Thoracic aorta (tissue), 2 donors: ENCODE results near the gene VPREB1. TPM values are rescaled to one million over a fixed set of nuclear protein-coding genes. Genes with fewer than 3 reads are reported as not detected.
"Not testable (repeated sequence)": the region's sequence is repeated elsewhere in the genome, so short reads cannot be mapped to it uniquely, and the experiment has no call there.

Experiments used
- ATAC-seq: fragments of 150-250 bp; one replicate; pipeline ENCODE4 v1.8.0; 2017; ENCODE audit warnings: low read depth; ENCODE audit not compliant: insufficient number of reproducible peaks, low FRiP score
- DNase-seq: peaks from one replicate; pipeline ENCODE4 v3.0.0-alpha.2; 2020; ENCODE audit warnings: low spot score
- H3K27ac ChIP-seq, 2 donors: fragments of 200-600 bp; sonication (generic); 1 replicate in 1 of 2; 2 replicates in 1 of 2; pipeline ENCODE4 v1.5.1; 2016; ENCODE audit warnings: mild to moderate bottlenecking in 2 of 2, moderate library complexity in 2 of 2
- H3K27me3 ChIP-seq: fragments of 200-600 bp; sonication (generic); replicated peaks from 2 replicates; pipeline ENCODE4 v1.6.0; 2016; ENCODE audit warnings: mild to moderate bottlenecking; ENCODE audit not compliant: insufficient read depth
- H3K36me3 ChIP-seq: fragments of 200-600 bp; sonication (generic); one replicate; pipeline ENCODE4 v1.5.1; 2016
- H3K4me1 ChIP-seq, 2 donors: fragments of 200-600 bp; sonication (generic); 1 replicate in 1 of 2; 2 replicates in 1 of 2; pipeline versions ENCODE4 v1.5.1 to v1.6.0; 2016; ENCODE audit warnings: low read depth in 2 of 2, mild to moderate bottlenecking in 1 of 2; ENCODE audit not compliant: control insufficient read depth in 1 of 2
- H3K4me3 ChIP-seq: fragments of 200-600 bp; sonication (generic); 2 replicates; pipeline ENCODE4 v1.5.1; 2016; ENCODE audit warnings: mild to moderate bottlenecking
- H3K9me3 ChIP-seq: fragments of 200-600 bp; sonication (generic); 2 replicates; pipeline ENCODE4 v1.5.1; 2016
- total RNA-seq, 2 donors: library from RNA; depleted of rRNA; stranded (reverse); fragments of >200 nt; gene quantifications; one replicate each; pipeline versions ENCODE4 v1.1.0 to v1.2.3, GENCODE V29; 2016
- TF ChIP-seq, protein P1 (sequence below): fragments of 200-600 bp; sonication (generic); IDR thresholded peaks from one replicate; pipeline ENCODE4 v1.5.1; 2019; ENCODE audit warnings: antibody characterized with exemption

VPREB1 gene
- total RNA-seq, 2 donors from 2014 or later: not detected

GRCh38 chr22:22214819-22215329 is 29.7 kb upstream of the VPREB1 start:
- TF ChIP-seq, protein P1, sequence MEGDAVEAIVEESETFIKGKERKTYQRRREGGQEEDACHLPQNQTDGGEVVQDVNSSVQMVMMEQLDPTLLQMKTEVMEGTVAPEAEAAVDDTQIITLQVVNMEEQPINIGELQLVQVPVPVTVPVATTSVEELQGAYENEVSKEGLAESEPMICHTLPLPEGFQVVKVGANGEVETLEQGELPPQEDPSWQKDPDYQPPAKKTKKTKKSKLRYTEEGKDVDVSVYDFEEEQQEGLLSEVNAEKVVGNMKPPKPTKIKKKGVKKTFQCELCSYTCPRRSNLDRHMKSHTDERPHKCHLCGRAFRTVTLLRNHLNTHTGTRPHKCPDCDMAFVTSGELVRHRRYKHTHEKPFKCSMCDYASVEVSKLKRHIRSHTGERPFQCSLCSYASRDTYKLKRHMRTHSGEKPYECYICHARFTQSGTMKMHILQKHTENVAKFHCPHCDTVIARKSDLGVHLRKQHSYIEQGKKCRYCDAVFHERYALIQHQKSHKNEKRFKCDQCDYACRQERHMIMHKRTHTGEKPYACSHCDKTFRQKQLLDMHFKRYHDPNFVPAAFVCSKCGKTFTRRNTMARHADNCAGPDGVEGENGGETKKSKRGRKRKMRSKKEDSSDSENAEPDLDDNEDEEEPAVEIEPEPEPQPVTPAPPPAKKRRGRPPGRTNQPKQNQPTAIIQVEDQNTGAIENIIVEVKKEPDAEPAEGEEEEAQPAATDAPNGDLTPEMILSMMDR: no peak
- Histone ChIP-seq H3K9me3 (no peaks in the 10 kb centered on the region), H3K4me3 (no peak overlapping the region), H3K27me3 (no peaks in the 10 kb centered on the region), H3K27ac (no peak overlapping the region), H3K4me1 (no peaks in the 10 kb centered on the region), H3K36me3 (no peaks in the 10 kb centered on the region)
- DNase-seq (no peak), ATAC-seq (no peak)

DNA sequence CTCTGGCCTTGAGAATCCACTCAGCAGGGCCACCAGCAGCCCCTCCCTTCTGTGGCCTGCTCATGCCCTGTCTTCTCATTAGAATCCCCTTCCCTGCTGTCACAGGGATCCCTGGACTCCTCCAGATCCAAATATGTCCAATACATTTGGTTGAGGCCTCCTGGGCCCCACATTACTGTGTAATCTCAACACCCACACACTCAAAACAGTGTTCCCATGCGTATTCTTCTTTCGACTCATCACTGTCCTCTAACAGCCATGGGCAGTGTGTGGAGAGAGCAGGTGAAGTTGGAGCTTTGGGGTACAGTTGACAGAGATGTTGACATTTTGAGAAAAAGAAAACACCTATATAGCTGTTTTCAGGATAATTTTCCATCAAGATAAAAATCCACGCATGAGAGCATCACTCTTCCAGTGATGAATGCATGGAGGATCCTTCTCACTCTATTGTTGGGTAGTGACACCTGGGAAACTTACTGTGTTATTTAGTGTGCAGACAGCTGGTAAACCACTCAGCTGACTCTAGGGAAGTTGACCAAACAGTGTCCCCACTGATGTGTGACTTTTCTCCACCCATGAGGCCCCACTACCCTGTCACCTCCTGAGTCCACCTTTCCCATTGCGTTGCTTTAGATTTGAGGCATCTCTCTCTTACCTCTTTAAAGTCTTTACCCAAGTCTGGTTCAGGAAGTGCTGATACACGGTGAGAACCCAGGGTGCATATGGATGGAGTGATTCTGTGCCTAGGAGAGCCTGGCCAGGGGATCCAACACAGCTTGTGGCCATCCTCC is 28.7 kb upstream of the VPREB1 start:
- H3K4me1 ChIP-seq: no peaks in the 10 kb centered on the region
- ATAC-seq: no peak
- TF ChIP-seq, protein P1: no peak
- H3K9me3 ChIP-seq: no peaks in the 10 kb centered on the region
- DNase-seq: no peak
- no peak overlapping the region for H3K27ac ChIP-seq
- no peaks in the 10 kb centered on the region for H3K36me3 ChIP-seq
- H3K27me3 ChIP-seq: no peaks in the 10 kb centered on the region
- H3K4me3 ChIP-seq: no peak overlapping the region

GRCh38 chr22:22216450-22216959 is 28.1 kb upstream of the VPREB1 start:
- Histone ChIP-seq H3K4me3 (no peak overlapping the region), H3K36me3 (no peaks in the 10 kb centered on the region), H3K4me1 (no peaks in the 10 kb centered on the region), H3K9me3 (no peaks in the 10 kb centered on the region), H3K27ac (no peak overlapping the region), H3K27me3 (no peaks in the 10 kb centered on the region)
- TF ChIP-seq, protein P1: no peak
- ATAC-seq (no peak), DNase-seq (no peak)

DNA sequence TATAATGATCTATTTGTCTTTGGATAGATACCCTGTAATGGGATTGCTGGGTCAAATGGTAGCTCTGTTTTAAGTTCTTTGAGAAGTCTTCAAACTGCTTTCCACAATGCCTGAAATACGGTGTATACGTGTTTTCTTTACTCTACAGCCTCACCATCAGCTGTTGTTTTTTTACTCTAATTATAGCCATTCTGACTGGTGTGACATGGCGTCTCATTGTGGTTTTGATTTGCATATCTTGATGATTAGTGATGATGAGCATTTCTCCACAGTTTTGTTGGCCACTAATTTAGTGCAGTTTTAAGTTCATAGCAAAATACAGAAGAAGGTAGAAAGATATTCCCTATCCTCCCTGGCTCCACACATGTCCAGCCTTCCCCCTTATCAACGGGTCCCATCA is 26.3 kb upstream of the VPREB1 start:
- TF ChIP-seq, protein P1: no peak
- no peak for ATAC-seq
- DNase-seq: no peak

GRCh38 chr22:22219140-22219996 is 25.2 kb upstream of the VPREB1 start:
- TF ChIP-seq, protein P1: no peak
- H3K27me3 ChIP-seq: no peaks in the 10 kb centered on the region

More for the DNA sequence above, 26.3 kb upstream of the VPREB1 start:
- Histone ChIP-seq H3K4me1 (no peaks in the 10 kb centered on the region), H3K4me3 (no peak overlapping the region), H3K36me3 (no peaks in the 10 kb centered on the region), H3K27ac (no peak overlapping the region), H3K9me3 (no peaks in the 10 kb centered on the region), H3K27me3 (no peaks in the 10 kb centered on the region)

DNA sequence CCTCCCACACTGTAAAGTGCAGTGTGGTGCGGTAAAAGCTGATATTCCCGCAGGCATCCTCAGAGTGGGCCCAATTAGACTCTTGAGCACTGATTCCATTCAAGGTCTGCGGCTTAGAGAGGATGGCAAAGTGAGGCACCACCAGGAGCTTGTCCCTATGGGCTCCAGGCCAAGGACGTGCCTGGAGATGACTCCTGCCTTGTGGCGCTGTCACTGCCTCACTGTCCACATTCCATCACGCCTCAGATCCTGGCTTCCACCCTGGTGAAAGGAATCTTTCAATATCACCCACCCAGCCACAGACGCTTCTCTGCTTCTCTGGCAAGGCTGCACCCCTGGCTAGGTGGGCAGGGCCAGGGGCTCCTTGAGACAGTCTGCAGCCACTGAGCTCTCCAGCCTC is 23.5 kb upstream of the VPREB1 start:
- H3K4me1 ChIP-seq, H3K27ac ChIP-seq, H3K9me3 ChIP-seq, H3K27me3 ChIP-seq, ATAC-seq, DNase-seq, H3K36me3 ChIP-seq, H3K4me3 ChIP-seq: not testable (repeated sequence)

More at GRCh38 chr22:22219140-22219996, 25.2 kb upstream of the VPREB1 start:
- ATAC-seq (no peak), DNase-seq (no peak)
- H3K9me3 ChIP-seq: no peaks in the 10 kb centered on the region
- H3K4me3 ChIP-seq: no peak overlapping the region
- H3K4me1 ChIP-seq: no peaks in the 10 kb centered on the region
- H3K36me3 ChIP-seq: no peaks in the 10 kb centered on the region
- H3K27ac ChIP-seq: no peak overlapping the region
